ENCODE data around the gene HMSD.

Gene HMSD

GRCh38 chr18:63969942-63970808 lies 21.1 kb downstream of the HMSD start, which contains the start of gene SERPINB8:
TSS of gene SERPINB8 (plus strand) at chr18:63970081. CDS start at chr18:63978309, 8,228 bp downstream.
- ATAC-seq (ENCODE audit: low read depth) (peak; percentile 87), DNase-seq (ENCODE audit: low spot score) (peak; percentile 89)
- H3K27ac ChIP-seq (ENCODE audit: poor library complexity, severe bottlenecking): peak within 1 kb of the TSS; percentile 92
- no peaks in the 10 kb centered on the region for H3K9me3 ChIP-seq (ENCODE audit: severe bottlenecking)
- H3K27me3 ChIP-seq (ENCODE audit: insufficient read depth, poor library complexity, severe bottlenecking): no peaks in the 10 kb centered on the region
- TF ChIP-seq CTCF (IDR thresholded peaks at IDR 0.05; ENCODE audit: poor library complexity, severe bottlenecking): no peak
- no peaks in the 10 kb centered on the region for H3K36me3 ChIP-seq (ENCODE audit: low read depth)
- peak within 1 kb of the TSS; percentile 74 for H3K4me3 ChIP-seq (ENCODE audit: severe bottlenecking)
- peaks cover 9% of the 10 kb centered on the region for H3K4me1 ChIP-seq (ENCODE audit: insufficient read depth, poor library complexity, severe bottlenecking)

GRCh38 chr18:63970809-63971205 lies 21.7 kb downstream of the HMSD start:
- Histone ChIP-seq H3K4me1 (ENCODE audit: insufficient read depth, poor library complexity, severe bottlenecking) (peaks cover 9% of the 10 kb centered on the region), H3K27me3 (ENCODE audit: insufficient read depth, poor library complexity, severe bottlenecking) (no peaks in the 10 kb centered on the region), H3K4me3 (ENCODE audit: severe bottlenecking) (peak overlapping the region; percentile 74), H3K36me3 (ENCODE audit: low read depth) (no peaks in the 10 kb centered on the region), H3K27ac (ENCODE audit: poor library complexity, severe bottlenecking) (peak overlapping the region; percentile 92), H3K9me3 (ENCODE audit: severe bottlenecking) (no peaks in the 10 kb centered on the region)
- no peak for TF ChIP-seq CTCF (IDR thresholded peaks at IDR 0.05; ENCODE audit: poor library complexity, severe bottlenecking)
- ATAC-seq (ENCODE audit: low read depth): peak; percentile 72
- DNase-seq (ENCODE audit: low spot score): peak; percentile 70

- H3K36me3 ChIP-seq (ENCODE audit: low read depth): no peaks in the 10 kb centered on the region
- no peaks in the 10 kb centered on the region for H3K9me3 ChIP-seq (ENCODE audit: severe bottlenecking)
- peak overlapping the region; percentile 74 for H3K4me3 ChIP-seq (ENCODE audit: severe bottlenecking)
- H3K27me3 ChIP-seq (ENCODE audit: insufficient read depth, poor library complexity, severe bottlenecking): no peaks in the 10 kb centered on the region
- no peak for TF ChIP-seq CTCF (IDR thresholded peaks at IDR 0.05; ENCODE audit: poor library complexity, severe bottlenecking)
- H3K27ac ChIP-seq (ENCODE audit: poor library complexity, severe bottlenecking): peak overlapping the region; percentile 92
- DNase-seq (ENCODE audit: low spot score) (no peak), ATAC-seq (ENCODE audit: low read depth) (no peak; the same call in 2 of the 3 replicates)
- H3K4me1 ChIP-seq (ENCODE audit: insufficient read depth, poor library complexity, severe bottlenecking): peaks cover 9% of the 10 kb centered on the region
Measured at GRCh38 chr18:63971320-63972001, 22.4 kb downstream of the HMSD start.

- Histone ChIP-seq H3K27ac (ENCODE audit: poor library complexity, severe bottlenecking) (peak overlapping the region; percentile 92), H3K4me1 (ENCODE audit: insufficient read depth, poor library complexity, severe bottlenecking) (peaks cover 9% of the 10 kb centered on the region), H3K36me3 (ENCODE audit: low read depth) (no peaks in the 10 kb centered on the region), H3K4me3 (ENCODE audit: severe bottlenecking) (no peak overlapping the region), H3K9me3 (ENCODE audit: severe bottlenecking) (no peaks in the 10 kb centered on the region), H3K27me3 (ENCODE audit: insufficient read depth, poor library complexity, severe bottlenecking) (no peaks in the 10 kb centered on the region)
- ATAC-seq (ENCODE audit: low read depth): no peak
- no peak for DNase-seq (ENCODE audit: low spot score)
- no peak for TF ChIP-seq CTCF (IDR thresholded peaks at IDR 0.05; ENCODE audit: poor library complexity, severe bottlenecking)
Measured at GRCh38 chr18:63972002-63972376, 22.9 kb downstream of the HMSD start.
